Measurements from ENCODE around the gene LYRM9.

LYRM9 gene

GRCh38 chr17:27872776-27873175, 20.4 kb downstream of the LYRM9 start:
- TF ChIP-seq GATA3 (IDR thresholded peaks at IDR 0.05; ENCODE audit: low read depth, low read length) (no peak), GATA2 (IDR thresholded peaks at IDR 0.05; ENCODE audit: low read depth, low read length) (no peak)

GRCh38 chr17:27871407-27871806, 21.8 kb downstream of the LYRM9 start:
- no peak for TF ChIP-seq GATA3 (IDR thresholded peaks at IDR 0.05; ENCODE audit: low read depth, low read length)
- TF ChIP-seq GATA2 (IDR thresholded peaks at IDR 0.05; ENCODE audit: low read depth, low read length) = no peak

GRCh38 chr17:27870345-27870744, 22.8 kb downstream of the LYRM9 start:
- no peak for TF ChIP-seq GATA2 (IDR thresholded peaks at IDR 0.05; ENCODE audit: low read depth, low read length)
- no peak for TF ChIP-seq GATA3 (IDR thresholded peaks at IDR 0.05; ENCODE audit: low read depth, low read length)

- TF ChIP-seq GATA2 (IDR thresholded peaks at IDR 0.05; ENCODE audit: low read depth, low read length) (no peak), GATA3 (IDR thresholded peaks at IDR 0.05; ENCODE audit: low read depth, low read length) (no peak)
These were observed 24.6 kb downstream of the LYRM9 start for GRCh38 chr17:27868565-27868964.

- no peak for TF ChIP-seq GATA3 (IDR thresholded peaks at IDR 0.05; ENCODE audit: low read depth, low read length)
These were observed 30.3 kb downstream of the LYRM9 start for GRCh38 chr17:27862840-27863239.

- TF ChIP-seq GATA2 (IDR thresholded peaks at IDR 0.05; ENCODE audit: low read depth, low read length) = no peak
- TF ChIP-seq GATA3 (IDR thresholded peaks at IDR 0.05; ENCODE audit: low read depth, low read length) = no peak
These were observed 31.2 kb downstream of the LYRM9 start for GRCh38 chr17:27862004-27862403.

GRCh38 chr17:27860971-27861664, 32.0 kb downstream of the LYRM9 start:
- TF ChIP-seq GATA2 (IDR thresholded peaks at IDR 0.05; ENCODE audit: low read depth, low read length) (no peak), GATA3 (IDR thresholded peaks at IDR 0.05; ENCODE audit: low read depth, low read length) (no peak)

- TF ChIP-seq GATA2 (IDR thresholded peaks at IDR 0.05; ENCODE audit: low read depth, low read length) (no peak), GATA3 (IDR thresholded peaks at IDR 0.05; ENCODE audit: low read depth, low read length) (no peak)
These were observed 34.4 kb downstream of the LYRM9 start for GRCh38 chr17:27858621-27859305.

- TF ChIP-seq GATA2 (IDR thresholded peaks at IDR 0.05; ENCODE audit: low read depth, low read length) = no peak
- TF ChIP-seq GATA3 (IDR thresholded peaks at IDR 0.05; ENCODE audit: low read depth, low read length) = no peak
These were observed 36.3 kb downstream of the LYRM9 start for GRCh38 chr17:27856676-27857432.

- TF ChIP-seq GATA2 (IDR thresholded peaks at IDR 0.05; ENCODE audit: low read depth, low read length) (no peak), GATA3 (IDR thresholded peaks at IDR 0.05; ENCODE audit: low read depth, low read length) (no peak)
These were observed 37.7 kb downstream of the LYRM9 start for GRCh38 chr17:27855454-27855853.

GRCh38 chr17:27854163-27854562, 39.0 kb downstream of the LYRM9 start:
- TF ChIP-seq GATA3 (IDR thresholded peaks at IDR 0.05; ENCODE audit: low read depth, low read length) = no peak

GRCh38 chr17:27853091-27853490, 40.1 kb downstream of the LYRM9 start:
- TF ChIP-seq GATA2 (IDR thresholded peaks at IDR 0.05; ENCODE audit: low read depth, low read length) (no peak), GATA3 (IDR thresholded peaks at IDR 0.05; ENCODE audit: low read depth, low read length) (no peak)

GRCh38 chr17:27849474-27850185, 43.5 kb downstream of the LYRM9 start:
- TF ChIP-seq GATA3 (IDR thresholded peaks at IDR 0.05; ENCODE audit: low read depth, low read length) (no peak), GATA2 (IDR thresholded peaks at IDR 0.05; ENCODE audit: low read depth, low read length) (no peak)

GRCh38 chr17:27848931-27849330, 44.2 kb downstream of the LYRM9 start:
- TF ChIP-seq GATA3 (IDR thresholded peaks at IDR 0.05; ENCODE audit: low read depth, low read length) (no peak), GATA2 (IDR thresholded peaks at IDR 0.05; ENCODE audit: low read depth, low read length) (no peak)
